Vagina (tissue), 2 donors: Measurements from ENCODE around the gene MSLN.

Experiments
- CTCF ChIP-seq, 3 experiments: fragments of 450-650 bp in 2 of 3; fragments of 200-600 bp in 1 of 3; sonication (generic) in 1 of 3; IDR thresholded peaks; one replicate each; pipeline ENCODE4 v1.5.1; 2017 to 2019; ENCODE audit warnings: antibody characterized with exemption in 3 of 3, mild to moderate bottlenecking in 2 of 3, moderate library complexity in 2 of 3
- POLR2A ChIP-seq, 2 donors: fragments of 450-650 bp; IDR thresholded peaks; one replicate each; pipeline ENCODE4 v1.6.1; 2017; ENCODE audit warnings: antibody characterized with exemption in 2 of 2, mild to moderate bottlenecking in 2 of 2, moderate library complexity in 2 of 2
- POLR2AphosphoS5 ChIP-seq, 2 donors: sonication (generic); formaldehyde crosslinking; IDR thresholded peaks; one replicate each; pipeline ENCODE4 v1.9.0; 2017; ENCODE audit warnings: antibody characterized with exemption in 2 of 2, mild to moderate bottlenecking in 2 of 2, low read depth in 1 of 2; ENCODE audit not compliant: insufficient read depth in 1 of 2

- TF ChIP-seq POLR2A (IDR thresholded peaks at IDR 0.05) (no peak), CTCF (IDR thresholded peaks at IDR 0.05) (no peak), POLR2AphosphoS5 (IDR thresholded peaks at IDR 0.05; ENCODE audit: insufficient read depth in 1 of 2, low read depth in 1 of 2) (no peak)
Measured at GRCh38 chr16:774086-775001, 13.8 kb downstream of the MSLN start.
